NT2/D1 (cell line): Measurements from ENCODE around the gene NRDC.

Experiments used
- SUZ12 ChIP-seq: IDR thresholded peaks from 2 replicates; pipeline ENCODE4 v1.6.1; 2011; ENCODE audit not compliant: insufficient read length, insufficient read depth; ENCODE audit errors: extremely low read depth
- ZNF274 ChIP-seq: IDR thresholded peaks from 2 replicates; pipeline ENCODE4 v1.6.1; 2011; ENCODE audit warnings: mild to moderate bottlenecking, low read depth, low read length

DNA sequence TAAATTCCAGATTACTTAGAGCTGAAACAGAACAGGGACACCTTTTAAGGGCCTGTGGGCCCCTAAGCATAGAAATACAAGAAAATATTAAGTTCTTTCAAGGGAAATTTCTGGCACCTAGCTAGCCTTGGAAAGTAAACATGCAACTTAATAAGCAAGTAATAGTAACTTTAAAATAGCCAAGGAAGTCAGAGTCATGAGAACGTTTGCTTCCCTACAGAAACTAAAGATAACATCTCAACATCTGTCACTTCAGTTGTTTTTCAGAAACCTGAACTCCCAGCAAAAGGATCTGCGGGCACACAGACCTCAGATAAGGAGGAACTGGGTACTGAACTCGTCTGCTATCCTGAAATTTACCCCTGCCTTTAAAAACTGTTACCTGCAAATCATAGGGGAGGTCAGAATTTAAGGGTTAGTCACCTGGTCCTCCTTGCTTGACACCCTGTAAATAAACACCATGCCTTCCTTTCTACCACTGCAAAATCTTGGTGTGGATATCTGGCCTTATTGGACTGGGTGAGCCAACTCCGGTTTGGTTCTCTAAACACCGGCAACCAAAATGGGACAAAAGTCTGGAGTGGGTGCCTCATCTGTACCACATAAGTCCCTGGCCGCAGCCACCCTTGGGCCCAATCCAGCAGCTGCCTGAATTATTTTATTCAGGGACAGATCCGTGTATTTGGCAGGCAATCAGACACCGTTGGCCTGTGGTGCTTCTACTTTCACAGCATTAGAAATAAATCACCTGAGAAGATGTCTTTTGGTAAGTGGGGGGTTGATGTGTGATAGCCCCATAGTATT lies 27.9 kb downstream of the NRDC start:
- TF ChIP-seq SUZ12 (no peak), ZNF274 (no peak)
